Mesodermal cell (in vitro differentiated cells): ENCODE results near the gene SLC47A1.
A peak's percentile ranks its signal among the peaks of the same experiment; 100 is the strongest.

ENCODE experiments used
- H3K27ac ChIP-seq: 2 replicates; pipeline ENCODE4 v1.7.0; 2013; ENCODE audit warnings: mild to moderate bottlenecking, low read depth, low read length, moderate library complexity; ENCODE audit not compliant: severe bottlenecking
- H3K36me3 ChIP-seq: 2 replicates; pipeline ENCODE4 v1.7.1; 2013; ENCODE audit warnings: mild to moderate bottlenecking, low read length, moderate library complexity; ENCODE audit not compliant: control insufficient read depth, insufficient read depth
- H3K4me1 ChIP-seq: one replicate; pipeline ENCODE4 v1.7.1; 2013; ENCODE audit warnings: mild to moderate bottlenecking, low read length; ENCODE audit not compliant: insufficient read depth, control insufficient read depth, poor library complexity, severe bottlenecking
- H3K4me3 ChIP-seq: 2 replicates; pipeline ENCODE4 v1.7.0; 2013; ENCODE audit warnings: low read length, control low read depth, mild to moderate bottlenecking; ENCODE audit not compliant: insufficient read depth, poor library complexity, severe bottlenecking; ENCODE audit errors: extremely low read depth
- H3K9me3 ChIP-seq: 2 replicates; pipeline ENCODE4 v1.7.1; 2013; ENCODE audit warnings: mild to moderate bottlenecking, low read length, moderate library complexity; ENCODE audit not compliant: control insufficient read depth
- whole genome bisulfite sequencing, 2 experiments: methylation state at CpG; one replicate each; pipeline ENCODE4 v1.1.5; 2013; ENCODE audit warnings: missing lambda C conversion rate in 2 of 2; ENCODE audit not compliant: insufficient coverage in 2 of 2; 5-methylcytosine and 5-hydroxymethylcytosine counted together

Gene SLC47A1

DNA sequence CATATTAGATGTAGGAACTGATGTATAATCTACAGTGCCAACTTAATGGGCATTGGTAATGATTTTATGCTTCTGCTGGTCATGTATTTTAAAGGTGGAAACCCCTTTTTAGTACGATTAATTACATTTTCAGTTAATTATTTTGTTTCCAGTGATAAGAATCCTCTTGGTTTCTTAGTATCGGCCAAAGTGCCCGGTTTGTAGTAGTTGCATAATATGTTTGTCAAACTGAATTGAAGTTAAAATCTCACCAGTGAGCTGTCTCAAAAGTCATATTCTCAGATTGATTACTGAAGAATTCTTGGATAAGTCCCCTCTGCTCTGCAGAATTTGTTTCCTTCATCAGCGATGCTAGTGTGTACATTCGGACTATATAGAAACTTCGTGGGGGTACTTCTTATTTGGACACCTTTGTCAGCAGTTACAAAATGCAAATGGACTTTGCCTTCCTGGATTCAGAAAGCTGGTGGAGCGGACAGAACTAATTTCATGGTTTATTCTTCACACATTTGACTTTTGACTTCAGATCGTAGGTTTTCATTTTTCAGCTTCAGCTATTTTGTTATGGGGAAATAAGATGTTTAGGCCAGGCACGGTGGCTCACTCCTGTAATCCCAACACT is 28.2 kb downstream of the SLC47A1 start:
- no peak overlapping the region for H3K27ac ChIP-seq
- H3K36me3 ChIP-seq, result no peaks in the 10 kb centered on the region
- H3K4me3 ChIP-seq, result no peak overlapping the region
- no peaks in the 10 kb centered on the region for H3K9me3 ChIP-seq
- no peaks in the 10 kb centered on the region for H3K4me1 ChIP-seq
- WGBS, 2 experiments, result 87 to 93% methylated on average over 5 to 7 of the region's 9 CpGs

DNA sequence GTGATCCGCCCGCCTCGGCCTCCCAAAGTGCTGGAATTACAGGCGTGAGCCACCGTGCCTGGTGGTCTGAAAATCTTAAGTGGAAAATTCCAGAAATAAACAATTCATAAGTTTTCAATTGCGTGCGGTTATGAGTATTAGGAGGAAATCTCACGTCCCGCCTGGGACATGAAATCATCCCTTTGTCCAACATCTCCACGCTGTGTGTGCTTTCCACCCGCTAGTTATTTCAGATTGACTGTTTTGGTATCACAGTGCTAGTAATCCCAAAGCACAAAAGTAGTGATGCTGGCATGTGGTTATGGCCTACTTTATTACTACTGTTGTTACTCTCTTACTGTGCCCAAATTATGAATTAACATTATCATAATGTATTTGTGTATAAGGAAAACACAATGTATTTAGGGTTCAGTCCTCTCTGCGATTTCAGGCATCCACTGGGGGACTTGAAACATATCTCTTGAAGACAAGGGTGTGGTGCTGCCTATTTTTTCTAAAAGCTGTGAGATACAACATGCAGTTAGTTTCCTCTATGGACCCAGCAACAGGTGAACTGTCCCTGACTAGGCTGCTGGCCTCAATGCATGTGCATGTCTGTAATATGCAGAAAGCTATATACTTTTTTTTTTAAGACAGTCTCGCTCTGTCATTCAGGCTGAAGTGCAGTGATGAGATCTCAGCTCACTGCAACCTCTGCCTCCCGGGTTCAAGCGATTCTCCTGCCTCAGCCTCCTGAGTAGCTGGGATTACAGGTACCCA is 32.3 kb downstream of the SLC47A1 start:
- H3K4me3 ChIP-seq, result no peak overlapping the region
- H3K4me1 ChIP-seq, result no peaks in the 10 kb centered on the region
- no peak overlapping the region for H3K27ac ChIP-seq
- H3K9me3 ChIP-seq, result no peaks in the 10 kb centered on the region
- WGBS, 2 experiments, result 97 to 98% methylated on average over 8 to 9 of the region's 15 CpGs
- H3K36me3 ChIP-seq, result no peaks in the 10 kb centered on the region

DNA sequence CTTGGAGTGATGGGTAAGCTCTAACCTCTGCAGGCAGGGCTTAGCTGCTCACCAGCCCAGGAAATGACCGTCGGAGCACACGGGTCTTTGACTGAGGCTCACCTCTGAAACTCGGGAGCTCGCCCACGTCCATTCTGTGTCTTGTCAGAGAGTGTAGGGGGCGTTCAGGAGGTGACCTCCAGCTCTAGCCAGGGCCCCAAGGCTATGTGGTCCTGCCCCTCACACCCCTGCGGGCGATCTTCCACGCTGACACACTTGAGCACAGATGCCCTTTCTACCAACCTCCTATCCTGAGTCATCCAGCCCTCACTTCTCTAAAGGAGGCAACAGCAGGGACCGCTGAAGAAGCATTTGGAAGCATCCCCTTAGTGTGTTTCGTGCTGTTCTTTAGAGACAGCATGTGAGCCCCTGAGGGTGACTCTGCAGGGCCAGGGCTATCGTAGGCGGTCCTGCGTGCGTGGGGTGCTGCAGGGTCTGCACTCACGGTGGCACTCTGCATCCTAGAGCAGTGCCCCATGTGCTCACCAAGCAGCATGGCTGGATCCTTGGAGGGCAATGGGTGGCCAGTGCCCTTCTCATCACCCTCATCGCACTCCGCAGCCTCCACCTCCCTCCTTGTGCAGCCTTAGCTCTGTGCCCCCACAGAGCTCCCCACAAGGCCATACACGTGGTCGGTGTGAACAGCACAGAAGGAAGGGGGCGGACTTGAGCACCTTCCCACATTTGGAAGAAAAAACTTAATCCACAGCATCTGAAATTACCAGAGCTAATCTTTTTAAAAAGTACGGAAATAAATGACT is 33.8 kb downstream of the SLC47A1 start:
- WGBS, 2 experiments, result 83 to 87% methylated on average over 17 to 18 of the region's 23 CpGs
- no peaks in the 10 kb centered on the region for H3K4me1 ChIP-seq
- H3K27ac ChIP-seq, result no peak overlapping the region
- no peaks in the 10 kb centered on the region for H3K9me3 ChIP-seq
- no peaks in the 10 kb centered on the region for H3K36me3 ChIP-seq
- H3K4me3 ChIP-seq, result no peak overlapping the region

DNA sequence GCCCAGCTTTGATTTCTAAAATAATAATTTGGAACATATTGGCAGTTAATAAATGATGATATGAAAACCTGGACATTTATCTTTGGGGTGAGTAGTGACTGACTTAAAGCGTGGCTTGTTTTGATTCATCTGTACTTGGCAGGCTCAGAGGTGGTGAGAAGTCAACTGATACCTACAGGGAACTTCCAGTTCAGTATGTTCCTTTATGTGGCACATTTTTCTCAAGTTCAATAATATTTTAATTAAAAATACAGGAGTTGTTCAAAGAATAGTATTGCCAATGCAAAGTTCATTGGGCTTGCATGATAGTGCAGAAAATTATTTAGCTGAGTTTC is 34.3 kb downstream of the SLC47A1 start:
- Histone ChIP-seq H3K27ac (no peak overlapping the region), H3K9me3 (no peaks in the 10 kb centered on the region), H3K36me3 (no peaks in the 10 kb centered on the region), H3K4me1 (no peaks in the 10 kb centered on the region), H3K4me3 (no peak overlapping the region)
- 100% methylated on average over 1 of the region's 1 CpG for WGBS, 2 experiments

DNA sequence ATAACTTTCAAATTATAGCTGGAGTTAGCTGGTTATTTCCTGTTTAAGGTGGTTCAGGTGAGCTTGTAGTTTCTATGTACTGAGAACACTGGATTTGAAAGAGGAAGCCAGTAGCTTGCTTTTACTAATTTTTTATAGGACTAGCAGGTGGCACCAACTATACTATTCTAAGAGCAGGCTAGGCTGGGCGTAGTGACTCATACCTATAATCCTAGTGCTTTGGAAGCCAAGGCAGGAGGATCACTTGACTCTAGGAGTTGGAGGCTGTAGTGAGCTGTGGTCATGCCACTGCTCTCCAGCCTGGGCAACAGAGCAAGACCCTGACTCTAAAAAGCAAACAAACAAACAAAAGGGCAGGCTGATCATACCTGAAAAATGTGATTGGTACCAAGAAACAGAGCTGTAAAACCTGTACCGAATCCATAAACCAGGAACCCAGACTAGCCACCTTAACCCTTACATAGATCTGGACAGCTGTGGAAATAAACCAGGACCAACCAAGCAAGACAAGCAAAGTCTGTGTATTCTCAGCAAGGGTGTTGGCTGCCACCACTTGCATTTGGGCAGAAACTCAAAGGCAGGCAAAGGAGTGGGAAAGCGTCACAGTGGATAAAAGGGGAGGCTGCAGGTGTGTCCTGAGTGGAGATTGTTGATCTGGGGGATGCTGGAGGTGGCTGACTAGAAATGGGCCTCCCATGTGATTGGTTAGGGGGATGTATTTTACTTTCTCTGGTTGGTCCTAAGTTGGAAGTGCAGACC is 36.3 kb downstream of the SLC47A1 start:
- Histone ChIP-seq H3K36me3 (no peaks in the 10 kb centered on the region), H3K27ac (no peak overlapping the region), H3K4me1 (no peaks in the 10 kb centered on the region), H3K9me3 (no peaks in the 10 kb centered on the region), H3K4me3 (no peak overlapping the region)
- 87 to 100% methylated on average over 2 of the region's 3 CpGs for WGBS, 2 experiments

DNA sequence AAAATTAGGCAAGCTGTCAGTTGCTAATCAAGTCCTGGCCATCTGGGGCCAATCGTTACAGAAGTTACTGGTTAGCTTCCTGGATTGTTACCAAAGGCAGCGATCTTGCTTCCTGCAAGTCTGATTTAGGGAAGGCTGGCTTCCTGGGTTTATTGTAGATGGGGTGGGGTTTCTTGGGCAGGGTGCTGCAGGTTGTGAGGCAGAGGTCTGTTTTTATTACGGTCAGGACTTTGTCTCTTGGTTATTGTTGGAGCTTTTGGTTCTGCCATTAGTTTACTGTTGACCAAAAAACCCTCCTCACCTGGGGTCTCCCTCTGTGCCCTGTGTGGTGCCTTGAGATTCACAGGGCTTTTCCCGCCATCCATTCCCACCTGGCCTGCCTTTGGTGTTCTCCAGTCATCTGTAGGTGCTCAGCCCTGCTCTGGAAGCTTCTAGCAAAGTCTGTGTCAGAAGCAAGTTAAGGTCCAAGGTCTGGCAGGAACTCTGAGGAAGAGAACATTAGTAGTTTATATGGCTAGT is 36.9 kb downstream of the SLC47A1 start:
- H3K9me3 ChIP-seq, result no peaks in the 10 kb centered on the region
- 82 to 88% methylated on average over 2 to 3 of the region's 4 CpGs for WGBS, 2 experiments
- H3K27ac ChIP-seq, result no peak overlapping the region
- no peaks in the 10 kb centered on the region for H3K36me3 ChIP-seq
- H3K4me3 ChIP-seq, result no peak overlapping the region
- no peaks in the 10 kb centered on the region for H3K4me1 ChIP-seq

DNA sequence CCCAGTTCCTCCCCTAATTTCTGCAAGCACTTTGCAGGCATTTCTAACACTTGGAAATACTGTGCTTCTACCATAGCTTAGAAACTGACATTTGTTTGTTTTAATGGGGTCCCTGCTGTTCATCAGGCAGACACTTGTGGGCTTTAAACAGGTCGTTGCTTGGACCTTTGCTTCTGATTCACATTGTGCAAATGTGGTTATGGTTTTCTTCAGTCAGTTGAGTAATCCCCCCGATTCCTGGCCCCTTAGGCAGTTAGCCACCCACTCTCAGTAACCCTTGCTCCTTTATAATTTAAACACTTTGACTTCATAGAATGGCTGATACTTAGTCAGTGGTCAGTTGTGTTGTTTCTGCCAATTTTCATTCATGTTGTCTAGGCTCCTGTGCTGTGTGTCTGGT is 39.4 kb downstream of the SLC47A1 start:
- Histone ChIP-seq H3K4me1 (no peaks in the 10 kb centered on the region), H3K4me3 (no peak overlapping the region), H3K36me3 (no peaks in the 10 kb centered on the region), H3K27ac (no peak overlapping the region), H3K9me3 (no peaks in the 10 kb centered on the region)
- 67% methylated on average over 1 to 2 of the region's 2 CpGs for WGBS, 2 experiments

DNA sequence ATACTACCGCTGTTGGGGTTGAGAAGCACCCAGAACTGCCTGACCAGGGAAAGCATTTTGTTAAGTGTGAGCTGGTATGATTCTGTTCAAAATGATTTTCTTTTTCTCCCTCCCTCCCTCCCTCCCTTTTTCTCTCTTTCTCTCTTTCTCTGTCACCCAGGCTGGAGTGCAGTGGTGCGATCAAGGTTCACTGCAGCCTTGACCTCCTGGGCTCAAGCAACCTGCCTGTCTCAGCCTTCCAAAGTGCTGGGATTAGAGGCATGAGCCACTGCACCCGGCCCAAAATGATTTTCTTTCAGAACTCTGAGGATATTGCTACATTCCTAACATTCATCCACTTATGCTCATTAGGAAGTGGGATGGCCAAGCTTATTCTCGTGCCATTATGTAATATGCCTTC is 41.3 kb downstream of the SLC47A1 start:
- H3K4me1 ChIP-seq, result no peaks in the 10 kb centered on the region
- no peaks in the 10 kb centered on the region for H3K36me3 ChIP-seq
- no peaks in the 10 kb centered on the region for H3K9me3 ChIP-seq
- no peak overlapping the region for H3K27ac ChIP-seq
- H3K4me3 ChIP-seq, result no peak overlapping the region
- WGBS, 2 experiments, result 88 to 92% methylated on average over 2 to 3 of the region's 4 CpGs

DNA sequence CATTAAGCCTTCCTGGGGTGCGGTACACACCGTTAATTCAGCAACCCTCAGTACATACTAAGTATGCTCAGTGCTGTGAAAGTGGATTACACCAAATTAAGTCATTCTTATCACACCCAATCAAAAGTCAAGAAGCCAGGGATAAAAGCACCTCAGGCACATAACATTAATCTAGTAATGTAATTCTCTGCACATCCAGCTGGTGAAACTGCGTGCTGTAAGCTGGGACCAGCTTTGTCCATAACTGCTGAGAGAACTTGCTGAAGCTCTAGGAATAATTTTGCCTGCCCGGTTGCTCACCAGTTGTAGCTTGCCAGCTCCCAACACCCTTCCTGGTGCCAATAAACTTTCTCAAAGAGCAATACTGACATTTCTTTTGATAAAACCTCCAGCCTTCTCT is 44.9 kb downstream of the SLC47A1 start:
- no peaks in the 10 kb centered on the region for H3K36me3 ChIP-seq
- no peak overlapping the region for H3K4me3 ChIP-seq
- H3K9me3 ChIP-seq, result no peaks in the 10 kb centered on the region
- H3K4me1 ChIP-seq, result no peaks in the 10 kb centered on the region
- WGBS, 2 experiments, result 88 to 95% methylated on average over 2 to 4 of the region's 4 CpGs
- H3K27ac ChIP-seq, result no peak overlapping the region

DNA sequence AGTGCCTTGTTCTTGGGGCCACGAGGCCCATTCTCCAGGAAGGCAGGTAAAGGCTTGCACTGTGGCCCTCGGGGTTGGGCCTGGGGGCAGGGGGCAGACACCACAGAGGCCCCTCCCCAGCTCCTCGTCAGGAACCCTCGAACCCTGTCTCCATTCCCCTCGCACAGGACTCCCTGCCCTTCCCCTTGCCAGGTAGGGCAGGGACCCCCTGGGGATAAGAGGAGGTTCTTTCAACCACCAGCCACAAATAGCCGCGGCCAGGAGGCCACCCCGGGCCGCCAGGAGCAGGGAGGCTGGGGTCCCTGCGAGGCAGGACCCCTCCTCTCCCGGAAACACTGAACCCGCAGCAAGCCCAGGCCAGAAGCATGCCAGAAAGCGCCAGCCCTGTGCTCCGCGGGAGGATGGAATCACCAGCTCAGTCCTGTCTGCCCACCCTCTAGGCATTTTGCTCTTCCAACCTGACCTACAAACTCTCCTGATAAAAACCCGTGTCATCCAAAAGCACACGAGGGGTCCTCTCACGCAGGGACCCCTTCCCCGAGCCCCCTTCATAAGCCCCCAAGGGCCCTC is 45.6 kb downstream of the SLC47A1 start:
- H3K36me3 ChIP-seq, result no peaks in the 10 kb centered on the region
- no peak overlapping the region for H3K27ac ChIP-seq
- 25 to 26% methylated on average over 7 to 11 of the region's 19 CpGs for WGBS, 2 experiments
- no peaks in the 10 kb centered on the region for H3K9me3 ChIP-seq
- H3K4me1 ChIP-seq, result no peaks in the 10 kb centered on the region
- H3K4me3 ChIP-seq, result peak overlapping the region; percentile 24
